Activated CD4-positive, alpha-beta T cell treated with anti-CD3 and anti-CD28 coated beads, Interleukin-2, amount 10 ng/mL, durations not matched to agents 24 days and 14 days (primary cell): ENCODE measurements around the gene SLC25A41. TPM values are rescaled to one million over a fixed set of nuclear protein-coding genes. Genes with fewer than 3 reads are reported as not detected.

Source experiments
- DNase-seq: peaks from one replicate; pipeline ENCODE4 v3.0.0; 2022
- H3K27ac Mint-ChIP-seq: one replicate; pipeline ENCODE4 v1.8.0; 2022; ENCODE audit warnings: mild to moderate bottlenecking, mixed read lengths
- H3K27me3 Mint-ChIP-seq: one replicate; pipeline ENCODE4 v1.8.0; 2022; ENCODE audit warnings: mixed read lengths
- H3K36me3 Mint-ChIP-seq: one replicate; pipeline ENCODE4 v1.8.0; 2022; ENCODE audit warnings: low read depth, mild to moderate bottlenecking, mixed read lengths
- H3K4me1 Mint-ChIP-seq: one replicate; pipeline ENCODE4 v1.8.0; 2021; ENCODE audit warnings: mixed read lengths
- H3K4me3 Mint-ChIP-seq: one replicate; pipeline ENCODE4 v1.8.0; 2022; ENCODE audit warnings: mild to moderate bottlenecking, moderate library complexity, mixed read lengths
- H3K9me3 Mint-ChIP-seq: one replicate; pipeline ENCODE4 v1.8.0; 2021; ENCODE audit warnings: mixed read lengths
- intact Hi-C: fragments of 100-400 bp; cut with micrococcal nuclease; formaldehyde crosslinking; loops from one replicate; pipeline ENCODE4 v1.15.1; 2023
- total RNA-seq: library from RNA; stranded (reverse); gene quantifications from 2 replicates; pipeline ENCODE4 v1.2.3, GENCODE V29; 2022

SLC25A41 gene
- total RNA-seq: 0.19 and 0.24 TPM in 2 replicates

DNA sequence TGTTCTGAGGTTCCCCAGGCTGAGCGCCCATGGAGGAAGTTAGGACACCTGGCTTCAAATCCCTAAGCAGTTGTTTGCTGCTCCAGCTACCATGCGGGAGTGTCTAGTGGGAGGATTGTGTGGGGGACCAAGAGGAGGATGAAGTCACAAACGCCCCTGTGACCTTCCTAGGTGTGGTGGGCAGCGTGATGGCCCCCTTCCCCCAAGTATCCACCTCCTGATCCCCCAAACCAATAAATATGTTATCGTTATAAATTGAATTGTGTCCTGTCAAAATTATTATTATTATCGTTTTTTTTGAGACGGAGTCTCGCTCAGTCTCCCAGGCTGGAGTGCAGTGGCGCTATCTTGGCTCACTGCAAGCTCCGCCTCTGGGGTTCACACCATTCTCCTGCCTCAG, at the start of gene SLC25A41:
Gene SLC25A41 (minus strand): TSS at position 101 of the 400 bp plus-strand sequence. CDS start 70 bp downstream, at position 31.
- Mint-ChIP-seq H3K4me1 (peaks cover 2% of the 10 kb centered on the region), H3K27me3 (no peaks in the 10 kb centered on the region), H3K4me3 (no peak within 1 kb of the TSS), H3K36me3 (no peaks in the 10 kb centered on the region), H3K9me3 (no peaks in the 10 kb centered on the region), H3K27ac (no peak within 1 kb of the TSS)
- intact Hi-C loops: no loop called here
- DNase-seq: no peak

GRCh38 chr19:6483235-6483634, 49.7 kb upstream of the SLC25A41 start:
- intact Hi-C loops: loop anchor here (5.0 kb wide), 1 partner anchor 34 kb away; no protein-coding TSS in a partner anchor
- no peak overlapping the region for H3K27ac Mint-ChIP-seq
- no peak for DNase-seq
- no peak overlapping the region for H3K4me3 Mint-ChIP-seq
- peaks cover 23% of the 10 kb centered on the region for H3K4me1 Mint-ChIP-seq
- no peaks in the 10 kb centered on the region for H3K27me3 Mint-ChIP-seq
- H3K36me3 Mint-ChIP-seq: peaks cover 1% of the 10 kb centered on the region
- no peaks in the 10 kb centered on the region for H3K9me3 Mint-ChIP-seq

GRCh38 chr19:6482343-6482686, 48.8 kb upstream of the SLC25A41 start:
- peak overlapping the region; percentile 99 for H3K4me3 Mint-ChIP-seq
- H3K4me1 Mint-ChIP-seq: peaks cover 23% of the 10 kb centered on the region
- no peaks in the 10 kb centered on the region for H3K27me3 Mint-ChIP-seq
- H3K36me3 Mint-ChIP-seq: peaks cover 2% of the 10 kb centered on the region
- intact Hi-C loops: loop anchor here (5.0 kb wide), 1 partner anchor 35 kb away; no protein-coding TSS in a partner anchor
- H3K9me3 Mint-ChIP-seq: no peaks in the 10 kb centered on the region
- DNase-seq: no peak
- peak overlapping the region; percentile 96 for H3K27ac Mint-ChIP-seq

- H3K4me3 Mint-ChIP-seq: peak within 1 kb of the TSS; percentile 99
- H3K4me1 Mint-ChIP-seq: peaks cover 23% of the 10 kb centered on the region
- no peaks in the 10 kb centered on the region for H3K9me3 Mint-ChIP-seq
- peaks cover 4% of the 10 kb centered on the region for H3K36me3 Mint-ChIP-seq
- H3K27me3 Mint-ChIP-seq: no peaks in the 10 kb centered on the region
- H3K27ac Mint-ChIP-seq: peak within 1 kb of the TSS; percentile 96
- intact Hi-C loops: loop anchor here (1.0 to 5.0 kb wide), 3 partner anchors 21 to 36 kb away; partner anchors contain the start of gene TUBB4A
- peak; percentile 91 for DNase-seq
These were observed 48.2 kb upstream of the SLC25A41 start, which contains the start of gene DENND1C for GRCh38 chr19:6481541-6482342. Gene DENND1C, minus strand, starts transcription at chr19:6481787. Its CDS starts 92 bp downstream, at chr19:6481695.

- Mint-ChIP-seq H3K27ac (peak overlapping the region; percentile 96), H3K9me3 (no peaks in the 10 kb centered on the region), H3K4me1 (peaks cover 23% of the 10 kb centered on the region), H3K36me3 (peaks cover 9% of the 10 kb centered on the region), H3K4me3 (peak overlapping the region; percentile 99), H3K27me3 (no peaks in the 10 kb centered on the region)
- intact Hi-C loops: loop anchor here (1.0 to 5.0 kb wide), 3 partner anchors 21 to 36 kb away; partner anchors contain the start of gene TUBB4A
- DNase-seq: peak; percentile 68
These were observed 47.4 kb upstream of the SLC25A41 start for GRCh38 chr19:6480848-6481415.

DNA sequence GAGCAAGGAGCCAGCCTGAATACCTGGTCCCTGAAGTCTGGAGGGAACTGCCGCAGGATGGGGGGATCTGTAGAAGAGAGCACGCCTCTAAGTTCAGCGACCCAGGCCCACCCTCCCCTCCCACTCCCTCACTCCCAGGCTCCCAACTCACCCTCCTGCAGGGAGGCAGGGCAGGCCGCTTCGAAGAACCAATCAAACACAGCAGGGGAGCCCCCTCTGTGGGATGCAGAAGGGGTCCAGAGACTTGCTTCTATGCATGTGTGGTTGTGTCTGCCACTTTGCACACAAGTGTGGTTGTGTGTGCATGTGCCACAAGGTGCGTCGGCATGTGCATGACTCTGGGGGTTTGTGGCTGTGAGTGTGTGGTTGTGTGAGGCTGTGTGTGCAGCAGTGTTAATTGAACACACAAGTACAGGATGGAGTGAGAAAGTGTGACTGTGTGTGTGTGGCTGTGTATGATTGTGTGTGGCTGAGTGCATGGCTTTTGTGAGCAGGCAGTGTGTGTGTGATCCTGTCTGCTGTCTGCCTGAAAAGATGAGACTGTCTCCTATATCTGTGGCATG, 46.4 kb upstream of the SLC25A41 start:
- peaks cover 23% of the 10 kb centered on the region for H3K4me1 Mint-ChIP-seq
- peak overlapping the region; percentile 96 for H3K27ac Mint-ChIP-seq
- intact Hi-C loops: loop anchor here (2.0 to 5.0 kb wide), 2 partner anchors 23 to 37 kb away; partner anchors contain the start of gene TUBB4A

GRCh38 chr19:6478815-6479214, 45.3 kb upstream of the SLC25A41 start:
- Mint-ChIP-seq H3K4me1 (peaks cover 23% of the 10 kb centered on the region), H3K36me3 (peaks cover 19% of the 10 kb centered on the region), H3K9me3 (no peaks in the 10 kb centered on the region), H3K4me3 (no peak overlapping the region), H3K27ac (no peak overlapping the region), H3K27me3 (no peaks in the 10 kb centered on the region)
- no peak for DNase-seq
- intact Hi-C loops: no loop called here

More for the DNA sequence above, 46.4 kb upstream of the SLC25A41 start:
- DNase-seq: no peak
- Mint-ChIP-seq H3K4me3 (peak overlapping the region; percentile 99), H3K27me3 (no peaks in the 10 kb centered on the region), H3K9me3 (no peaks in the 10 kb centered on the region), H3K36me3 (peaks cover 12% of the 10 kb centered on the region)

- H3K4me1 Mint-ChIP-seq: peaks cover 16% of the 10 kb centered on the region
- DNase-seq: no peak
- no peaks in the 10 kb centered on the region for H3K27me3 Mint-ChIP-seq
- no peak overlapping the region for H3K27ac Mint-ChIP-seq
- no peak overlapping the region for H3K4me3 Mint-ChIP-seq
- H3K36me3 Mint-ChIP-seq: peaks cover 21% of the 10 kb centered on the region
- H3K9me3 Mint-ChIP-seq: no peaks in the 10 kb centered on the region
- intact Hi-C loops: no loop called here
These were observed 43.4 kb upstream of the SLC25A41 start for GRCh38 chr19:6476896-6477431.

- DNase-seq: peak; percentile 91
- Mint-ChIP-seq H3K27me3 (no peaks in the 10 kb centered on the region), H3K36me3 (peaks cover 23% of the 10 kb centered on the region), H3K27ac (no peak overlapping the region), H3K4me3 (no peak overlapping the region), H3K4me1 (peaks cover 13% of the 10 kb centered on the region), H3K9me3 (no peaks in the 10 kb centered on the region)
- intact Hi-C loops: no loop called here
These were observed 42.8 kb upstream of the SLC25A41 start for GRCh38 chr19:6476155-6476895.

DNA sequence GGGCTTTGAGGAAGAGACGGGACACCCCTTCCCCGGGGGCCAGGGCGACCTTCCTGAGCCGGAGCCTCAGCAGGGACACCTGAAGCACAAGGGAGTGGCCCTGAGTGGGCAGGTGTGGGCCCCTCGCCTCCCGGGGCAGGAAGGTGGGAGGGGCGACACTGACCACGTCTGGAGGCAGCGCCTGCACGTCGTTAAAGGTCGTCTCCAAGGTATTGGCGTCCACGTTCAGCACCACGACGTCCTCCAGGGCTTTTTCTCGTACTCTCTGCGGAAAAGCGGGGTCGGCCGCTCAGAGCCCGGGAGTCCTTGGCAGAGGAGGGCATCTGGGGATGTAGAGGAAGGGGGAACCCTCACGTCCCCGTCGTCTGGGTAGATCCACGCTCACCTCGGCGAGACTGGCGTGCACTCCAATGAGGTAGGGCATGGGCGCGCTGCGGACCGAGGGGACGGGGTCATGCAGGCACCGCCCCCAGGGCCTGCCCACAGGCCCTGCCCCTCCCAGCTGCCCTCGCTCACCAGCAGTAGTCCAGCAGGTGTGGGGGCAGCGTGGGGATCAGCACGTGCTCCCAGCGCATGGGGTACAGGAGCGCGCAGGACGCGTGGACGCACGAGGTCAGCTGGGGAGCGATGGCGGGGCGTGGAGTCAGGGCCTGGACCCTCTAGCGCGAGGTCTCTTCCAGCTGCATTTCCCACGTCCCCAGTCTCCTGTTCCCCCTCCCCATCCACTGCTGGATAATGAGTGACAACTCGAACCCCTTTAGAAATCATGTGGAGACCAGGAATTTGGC, 42.0 kb upstream of the SLC25A41 start:
- Mint-ChIP-seq H3K4me1 (peaks cover 8% of the 10 kb centered on the region), H3K36me3 (peaks cover 28% of the 10 kb centered on the region), H3K27me3 (no peaks in the 10 kb centered on the region), H3K4me3 (no peak overlapping the region), H3K27ac (no peak overlapping the region), H3K9me3 (no peaks in the 10 kb centered on the region)
- DNase-seq: no peak
- intact Hi-C loops: no loop called here

- H3K9me3 Mint-ChIP-seq: no peaks in the 10 kb centered on the region
- H3K27ac Mint-ChIP-seq: no peak overlapping the region
- no peak for DNase-seq
- H3K27me3 Mint-ChIP-seq: no peaks in the 10 kb centered on the region
- H3K36me3 Mint-ChIP-seq: peaks cover 37% of the 10 kb centered on the region
- intact Hi-C loops: no loop called here
- no peaks in the 10 kb centered on the region for H3K4me1 Mint-ChIP-seq
- no peak overlapping the region for H3K4me3 Mint-ChIP-seq
These were observed 40.1 kb upstream of the SLC25A41 start for GRCh38 chr19:6473647-6474046.

- no peaks in the 10 kb centered on the region for H3K9me3 Mint-ChIP-seq
- H3K4me3 Mint-ChIP-seq: no peak overlapping the region
- H3K27ac Mint-ChIP-seq: no peak overlapping the region
- H3K27me3 Mint-ChIP-seq: no peaks in the 10 kb centered on the region
- no peak for DNase-seq
- intact Hi-C loops: no loop called here
- H3K4me1 Mint-ChIP-seq: no peaks in the 10 kb centered on the region
- H3K36me3 Mint-ChIP-seq: peaks cover 41% of the 10 kb centered on the region
These were observed 39.1 kb upstream of the SLC25A41 start for GRCh38 chr19:6472713-6473112.

DNA sequence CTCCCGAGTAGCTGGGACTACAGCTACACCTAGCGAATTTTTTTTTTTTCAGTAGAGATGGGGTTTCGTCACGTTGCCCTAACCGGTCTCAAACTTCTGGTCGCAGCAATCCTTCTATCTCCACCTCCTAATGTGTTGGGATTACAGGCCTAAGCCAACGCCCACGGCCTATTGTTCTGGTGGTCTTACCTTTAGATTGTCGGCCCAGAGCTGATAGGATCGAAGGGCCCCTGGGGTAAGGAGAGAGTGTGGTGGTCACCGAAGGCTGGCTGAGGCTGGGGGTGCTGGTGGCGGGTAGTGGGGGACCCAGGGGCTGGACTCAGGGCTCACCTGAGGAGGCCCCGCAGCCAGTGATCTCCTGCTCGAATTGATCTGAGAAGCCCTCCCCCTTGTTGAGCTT, 37.5 kb upstream of the SLC25A41 start:
- Mint-ChIP-seq H3K9me3 (no peaks in the 10 kb centered on the region), H3K4me3 (no peak overlapping the region), H3K27me3 (no peaks in the 10 kb centered on the region), H3K36me3 (peaks cover 41% of the 10 kb centered on the region), H3K4me1 (no peaks in the 10 kb centered on the region), H3K27ac (no peak overlapping the region)
- DNase-seq: no peak
- intact Hi-C loops: no loop called here
